PC-9 (cell line): ENCODE measurements around the gene STEAP3.

ENCODE experiments used
- CTCF ChIP-seq: fragments of 200-600 bp; sonication (generic); conservative IDR thresholded peaks from 2 replicates; pipeline ENCODE4 v1.6.1; 2017; ENCODE audit warnings: mixed run types, antibody characterized with exemption, mild to moderate bottlenecking, moderate library complexity
- EZH2 ChIP-seq: fragments of 200-600 bp; sonication (generic); IDR thresholded peaks from 2 replicates; pipeline ENCODE4 v1.8.0; 2017; ENCODE audit warnings: antibody characterized with exemption, low read depth

GRCh38 chr2:119306196-119306590, 82.6 kb downstream of the STEAP3 start:
- TF ChIP-seq EZH2 (no peak), CTCF (no peak)
